ENCODE data around the gene S100A7A.
"Not testable (repeated sequence)": the region's sequence is repeated elsewhere in the genome, so short reads cannot be mapped to it uniquely, and the experiment has no call there.

Gene S100A7A

GRCh38 chr1:153405825-153406599 is 10.3 kb upstream of the S100A7A start:
- not testable (repeated sequence) for H3K4me3 ChIP-seq (ENCODE audit: low read depth in 1 of 2, low read length in 2 of 2); H3K27ac ChIP-seq (ENCODE audit: low read depth, low read length); H3K36me3 ChIP-seq (ENCODE audit: insufficient read depth, low read length); H3K9me3 ChIP-seq (ENCODE audit: low read length); H3K27me3 ChIP-seq (ENCODE audit: control insufficient read depth in 1 of 2, insufficient read depth in 2 of 2, low read length in 2 of 2); H3K4me1 ChIP-seq (ENCODE audit: insufficient read depth, low read length); H3K9ac ChIP-seq (ENCODE audit: low read length)

DNA sequence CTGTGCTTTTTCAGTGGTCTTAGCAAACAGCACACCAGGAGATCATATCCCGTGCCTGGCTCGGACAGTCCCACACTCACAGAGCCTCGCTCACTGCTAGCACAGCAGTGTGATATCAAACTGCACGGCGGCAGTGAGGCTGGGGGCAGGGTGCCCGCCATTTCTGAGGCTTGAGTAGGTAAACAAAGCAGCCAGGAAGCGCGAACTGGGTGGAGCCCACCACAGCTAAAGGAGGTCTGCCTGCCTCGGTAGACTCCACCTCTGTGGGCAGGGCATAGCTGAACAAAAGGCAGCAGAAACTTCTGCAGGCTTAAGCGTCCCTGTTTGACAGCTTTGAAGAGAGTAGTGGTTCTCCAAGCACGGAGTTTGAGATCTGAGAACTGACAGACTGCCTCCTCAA is 9.0 kb upstream of the S100A7A start:
- not testable (repeated sequence) for H3K9me3 ChIP-seq (ENCODE audit: low read length); H3K27me3 ChIP-seq (ENCODE audit: control insufficient read depth in 1 of 2, insufficient read depth in 2 of 2, low read length in 2 of 2); H3K27ac ChIP-seq (ENCODE audit: low read depth, low read length); H3K9ac ChIP-seq (ENCODE audit: low read length); H3K4me3 ChIP-seq (ENCODE audit: low read depth in 1 of 2, low read length in 2 of 2); H3K4me1 ChIP-seq (ENCODE audit: insufficient read depth, low read length); H3K36me3 ChIP-seq (ENCODE audit: insufficient read depth, low read length)

GRCh38 chr1:153413961-153414360 is 2.4 kb upstream of the S100A7A start:
- H3K36me3 ChIP-seq (ENCODE audit: insufficient read depth, low read length), result not testable (repeated sequence)

DNA sequence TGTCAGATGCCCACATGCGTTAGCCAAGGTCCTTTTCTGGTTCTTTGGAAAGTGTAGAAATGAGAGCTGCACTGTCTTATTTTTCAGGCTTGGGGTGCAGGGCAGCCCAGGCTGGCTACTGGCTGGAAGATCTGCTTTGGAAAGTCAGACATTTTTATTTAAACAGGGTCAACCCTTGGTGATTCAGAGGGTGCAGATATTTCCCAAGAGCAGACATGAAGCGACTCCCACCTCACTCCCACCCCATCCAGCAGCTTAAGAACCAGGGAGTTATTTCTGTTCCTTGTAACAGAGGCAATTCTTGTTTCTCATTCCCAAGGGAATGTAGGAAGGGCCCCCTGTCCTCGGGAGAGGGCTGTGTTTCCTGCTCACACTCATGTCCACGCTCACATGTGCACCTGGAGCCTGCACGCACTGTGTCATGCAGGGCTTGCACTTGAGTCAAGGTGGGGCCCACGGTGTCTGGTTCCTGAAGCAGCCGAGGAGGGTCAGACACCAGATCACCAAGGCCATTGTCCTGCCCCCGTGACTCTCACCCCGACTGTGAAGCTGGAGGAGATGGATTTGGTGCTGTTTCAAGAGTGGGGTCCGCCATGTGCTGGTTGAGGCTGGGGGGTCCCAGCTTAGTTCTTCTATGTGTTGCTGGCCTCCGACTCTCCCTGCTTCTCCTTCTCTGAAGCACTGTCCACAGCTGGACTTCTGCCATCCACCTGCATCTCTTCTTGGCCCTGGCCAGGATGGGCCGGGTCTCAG is 992 bp downstream of the S100A7A start:
- Histone ChIP-seq H3K36me3 (ENCODE audit: insufficient read depth, low read length) (no peaks in the 10 kb centered on the region), H3K4me3 (ENCODE audit: low read depth in 1 of 2, low read length in 2 of 2) (no peak overlapping the region), H3K9ac (ENCODE audit: low read length) (no peak overlapping the region), H3K27ac (ENCODE audit: low read depth, low read length) (no peak overlapping the region), H3K9me3 (ENCODE audit: low read length) (no peaks in the 10 kb centered on the region), H3K4me1 (ENCODE audit: insufficient read depth, low read length) (no peaks in the 10 kb centered on the region), H3K27me3 (ENCODE audit: control insufficient read depth in 1 of 2, insufficient read depth in 2 of 2, low read length in 2 of 2) (no peaks in the 10 kb centered on the region)

More at GRCh38 chr1:153413961-153414360, 2.4 kb upstream of the S100A7A start:
- not testable (repeated sequence) for H3K27ac ChIP-seq (ENCODE audit: low read depth, low read length); H3K4me3 ChIP-seq (ENCODE audit: low read depth in 1 of 2, low read length in 2 of 2); H3K9me3 ChIP-seq (ENCODE audit: low read length); H3K9ac ChIP-seq (ENCODE audit: low read length); H3K4me1 ChIP-seq (ENCODE audit: insufficient read depth, low read length); H3K27me3 ChIP-seq (ENCODE audit: control insufficient read depth in 1 of 2, insufficient read depth in 2 of 2, low read length in 2 of 2)

GRCh38 chr1:153418758-153419435 is 2.6 kb downstream of the S100A7A start:
- H3K9me3 ChIP-seq (ENCODE audit: low read length); H3K27ac ChIP-seq (ENCODE audit: low read depth, low read length); H3K4me1 ChIP-seq (ENCODE audit: insufficient read depth, low read length); H3K36me3 ChIP-seq (ENCODE audit: insufficient read depth, low read length); H3K9ac ChIP-seq (ENCODE audit: low read length); H3K27me3 ChIP-seq (ENCODE audit: control insufficient read depth in 1 of 2, insufficient read depth in 2 of 2, low read length in 2 of 2); H3K4me3 ChIP-seq (ENCODE audit: low read depth in 1 of 2, low read length in 2 of 2): not testable (repeated sequence)

- not testable (repeated sequence) for H3K27me3 ChIP-seq (ENCODE audit: control insufficient read depth in 1 of 2, insufficient read depth in 2 of 2, low read length in 2 of 2); H3K4me1 ChIP-seq (ENCODE audit: insufficient read depth, low read length); H3K9ac ChIP-seq (ENCODE audit: low read length); H3K4me3 ChIP-seq (ENCODE audit: low read depth in 1 of 2, low read length in 2 of 2); H3K27ac ChIP-seq (ENCODE audit: low read depth, low read length); H3K9me3 ChIP-seq (ENCODE audit: low read length); H3K36me3 ChIP-seq (ENCODE audit: insufficient read depth, low read length)
Measured at GRCh38 chr1:153419436-153419793, 3.1 kb downstream of the S100A7A start.

DNA sequence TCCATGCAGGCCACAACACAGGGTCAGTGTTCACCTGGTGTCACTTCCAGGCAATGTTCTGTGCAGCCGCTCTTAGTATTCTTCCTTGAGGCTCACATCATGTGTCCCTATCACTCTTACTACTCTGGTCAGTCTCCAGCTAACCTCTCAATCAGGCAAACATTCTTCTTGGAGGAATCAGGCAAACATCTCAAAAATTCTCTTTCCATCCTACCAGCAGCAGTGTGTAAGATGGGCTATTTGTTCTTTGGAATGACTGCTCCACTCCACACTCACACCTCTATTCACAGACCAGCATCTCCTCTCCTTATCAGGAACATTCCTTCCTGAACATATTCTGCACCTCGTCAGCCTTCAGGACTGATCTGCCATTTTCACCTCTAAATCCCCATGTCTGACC is 4.0 kb downstream of the S100A7A start:
- no peaks in the 10 kb centered on the region for H3K4me1 ChIP-seq (ENCODE audit: insufficient read depth, low read length)
- no peak overlapping the region for H3K4me3 ChIP-seq (ENCODE audit: low read depth in 1 of 2, low read length in 2 of 2)
- no peaks in the 10 kb centered on the region for H3K36me3 ChIP-seq (ENCODE audit: insufficient read depth, low read length)
- H3K9ac ChIP-seq (ENCODE audit: low read length), result no peak overlapping the region
- no peaks in the 10 kb centered on the region for H3K27me3 ChIP-seq (ENCODE audit: control insufficient read depth in 1 of 2, insufficient read depth in 2 of 2, low read length in 2 of 2)
- H3K27ac ChIP-seq (ENCODE audit: low read depth, low read length), result no peak overlapping the region
- H3K9me3 ChIP-seq (ENCODE audit: low read length), result no peaks in the 10 kb centered on the region

- H3K27ac ChIP-seq (ENCODE audit: low read depth, low read length), result no peak overlapping the region
- no peaks in the 10 kb centered on the region for H3K9me3 ChIP-seq (ENCODE audit: low read length)
- H3K36me3 ChIP-seq (ENCODE audit: insufficient read depth, low read length), result no peaks in the 10 kb centered on the region
Measured at GRCh38 chr1:153422450-153423068, 6.2 kb downstream of the S100A7A start.

GRCh38 chr1:153426809-153427208 is 10.5 kb downstream of the S100A7A start:
- H3K27me3 ChIP-seq (ENCODE audit: control insufficient read depth in 1 of 2, insufficient read depth in 2 of 2, low read length in 2 of 2), result no peaks in the 10 kb centered on the region
- no peaks in the 10 kb centered on the region for H3K36me3 ChIP-seq (ENCODE audit: insufficient read depth, low read length)

More at GRCh38 chr1:153422450-153423068, 6.2 kb downstream of the S100A7A start:
- Histone ChIP-seq H3K4me3 (ENCODE audit: low read depth in 1 of 2, low read length in 2 of 2) (no peak overlapping the region), H3K4me1 (ENCODE audit: insufficient read depth, low read length) (no peaks in the 10 kb centered on the region), H3K9ac (ENCODE audit: low read length) (no peak overlapping the region), H3K27me3 (ENCODE audit: control insufficient read depth in 1 of 2, insufficient read depth in 2 of 2, low read length in 2 of 2) (no peaks in the 10 kb centered on the region)

GRCh38 chr1:153428073-153428638 is 11.8 kb downstream of the S100A7A start:
- Histone ChIP-seq H3K9ac (ENCODE audit: low read length) (no peak overlapping the region), H3K9me3 (ENCODE audit: low read length) (no peaks in the 10 kb centered on the region), H3K27me3 (ENCODE audit: control insufficient read depth in 1 of 2, insufficient read depth in 2 of 2, low read length in 2 of 2) (no peaks in the 10 kb centered on the region), H3K4me3 (ENCODE audit: low read depth in 1 of 2, low read length in 2 of 2) (no peak overlapping the region), H3K4me1 (ENCODE audit: insufficient read depth, low read length) (no peaks in the 10 kb centered on the region), H3K36me3 (ENCODE audit: insufficient read depth, low read length) (no peaks in the 10 kb centered on the region), H3K27ac (ENCODE audit: low read depth, low read length) (no peak overlapping the region)

More at GRCh38 chr1:153426809-153427208, 10.5 kb downstream of the S100A7A start:
- Histone ChIP-seq H3K4me1 (ENCODE audit: insufficient read depth, low read length) (no peaks in the 10 kb centered on the region), H3K27ac (ENCODE audit: low read depth, low read length) (no peak overlapping the region), H3K9ac (ENCODE audit: low read length) (no peak overlapping the region), H3K4me3 (ENCODE audit: low read depth in 1 of 2, low read length in 2 of 2) (no peak overlapping the region), H3K9me3 (ENCODE audit: low read length) (no peaks in the 10 kb centered on the region)

GRCh38 chr1:153428791-153429190 is 12.5 kb downstream of the S100A7A start:
- Histone ChIP-seq H3K27me3 (ENCODE audit: control insufficient read depth in 1 of 2, insufficient read depth in 2 of 2, low read length in 2 of 2) (no peaks in the 10 kb centered on the region), H3K9me3 (ENCODE audit: low read length) (no peaks in the 10 kb centered on the region), H3K4me3 (ENCODE audit: low read depth in 1 of 2, low read length in 2 of 2) (no peak overlapping the region), H3K9ac (ENCODE audit: low read length) (no peak overlapping the region), H3K27ac (ENCODE audit: low read depth, low read length) (no peak overlapping the region), H3K4me1 (ENCODE audit: insufficient read depth, low read length) (no peaks in the 10 kb centered on the region), H3K36me3 (ENCODE audit: insufficient read depth, low read length) (no peaks in the 10 kb centered on the region)

All from muscle layer of colon (tissue), 2 donors.